ENCODE measurements around the gene KANK4. TPM values are rescaled to one million over a fixed set of nuclear protein-coding genes. Genes with fewer than 3 reads are reported as not detected.

Gene KANK4
- total RNA-seq, 4 donors from 2014 or later = 0.54 to 0.59 (median 0.56) TPM; not detected in 1

GRCh38 chr1:62194651-62195544, 124.3 kb downstream of the KANK4 start, which contains the start of gene L1TD1:
Gene L1TD1, plus strand, starts transcription at chr1:62194849. Its CDS starts 11,780 bp downstream, at chr1:62206629.
- TF ChIP-seq POLR2A (IDR thresholded peaks at IDR 0.05) (no peak), CTCF (IDR thresholded peaks at IDR 0.05) (no peak)
- Histone ChIP-seq H3K27ac (no peak within 1 kb of the TSS), H3K9me3 (no peaks in the 10 kb centered on the region), H3K4me1 (no peaks in the 10 kb centered on the region), H3K4me3 (replicated peaks in 1 of 3) (no peak within 1 kb of the TSS), H3K36me3 (no peaks in the 10 kb centered on the region), H3K27me3 (peaks cover 4% of the 10 kb centered on the region)
- intact Hi-C loops (cut with DNase I) = no loop called here
- WGBS, 2 donors = 15 to 18% methylated on average over 28 to 30 of the region's 55 CpGs
- DNase-seq = no peak

GRCh38 chr1:62188111-62188510, 131.1 kb downstream of the KANK4 start:
- intact Hi-C loops (cut with DNase I) = no loop called here
- WGBS, 2 donors = 94 to 97% methylated on average over 8 of the region's 8 CpGs
- no peaks in the 10 kb centered on the region for H3K36me3 ChIP-seq

DNA sequence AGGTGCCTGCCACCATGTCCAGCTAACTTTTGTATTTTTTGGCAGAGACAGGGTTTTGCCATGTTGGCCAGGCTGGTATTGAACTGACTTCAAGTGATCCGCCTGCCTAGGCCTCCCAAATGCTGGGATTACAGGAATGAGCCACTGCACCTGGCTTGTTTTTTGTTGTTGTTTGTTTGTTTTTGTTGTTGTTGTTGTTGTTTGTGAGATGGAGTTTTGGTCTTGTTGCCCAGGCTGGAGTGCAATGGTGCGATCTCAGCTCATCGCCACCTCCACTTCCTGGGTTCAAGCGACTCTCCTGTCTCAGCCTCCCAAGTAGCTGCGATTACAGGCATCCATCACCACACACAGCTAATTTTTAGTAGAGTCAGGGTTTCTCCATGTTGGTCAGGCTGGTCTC, 131.7 kb downstream of the KANK4 start:
- no peak for TF ChIP-seq CTCF (IDR thresholded peaks at IDR 0.05)
- TF ChIP-seq POLR2A (IDR thresholded peaks at IDR 0.05) = no peak

More at GRCh38 chr1:62188111-62188510, 131.1 kb downstream of the KANK4 start:
- Histone ChIP-seq H3K27ac (no peak overlapping the region), H3K4me3 (replicated peaks in 1 of 3) (no peak overlapping the region), H3K4me1 (no peaks in the 10 kb centered on the region), H3K27me3 (no peaks in the 10 kb centered on the region), H3K9me3 (no peaks in the 10 kb centered on the region)
- TF ChIP-seq POLR2A (IDR thresholded peaks at IDR 0.05) (no peak), CTCF (IDR thresholded peaks at IDR 0.05) (no peak)
- DNase-seq = no peak

More for the DNA sequence above, 131.7 kb downstream of the KANK4 start:
- Histone ChIP-seq H3K27ac (no peak overlapping the region), H3K27me3 (no peaks in the 10 kb centered on the region), H3K4me3 (replicated peaks in 1 of 3) (no peak overlapping the region), H3K36me3 (no peaks in the 10 kb centered on the region), H3K9me3 (no peaks in the 10 kb centered on the region), H3K4me1 (no peaks in the 10 kb centered on the region)
- intact Hi-C loops (cut with DNase I) = no loop called here
- 98% methylated on average over 5 of the region's 5 CpGs for WGBS, 2 donors
- no peak for DNase-seq

Small RNAs within 50 kb of the gene (small RNA-seq; reads per million reads assigned to genes)
- not detected for gene RNU6-371P

Other genes with a start within 250 kb of the KANK4 start
- 1 to 10 TPM in 1 of 4 donors, under 1 TPM in 3; 0.11 to 1.1 (median 0.60) TPM for gene L1TD1, start 124.6 kb downstream of the KANK4 start, total RNA-seq
- gene USP1, start 117.6 kb upstream of the KANK4 start, total RNA-seq = 10 to 100 TPM; 27.4 to 33.0 (median 30.9) TPM